Measurements from ENCODE around the gene TNFSF4.
"Not testable (repeated sequence)": the region's sequence is repeated elsewhere in the genome, so short reads cannot be mapped to it uniquely, and the experiment has no call there.

The TNFSF4 gene

GRCh38 chr1:173243300-173243699 is 36.2 kb upstream of the TNFSF4 start:
- no peak for TF ChIP-seq CTCF (IDR thresholded peaks at IDR 0.05; ENCODE audit: insufficient read depth, missing control alignments)
- no peak for FAIRE-seq
- no peak for DNase-seq (ENCODE audit: insufficient read length, low spot score)

GRCh38 chr1:173241528-173242347 is 34.6 kb upstream of the TNFSF4 start:
- FAIRE-seq (no peak), DNase-seq (ENCODE audit: insufficient read length, low spot score) (no peak)

GRCh38 chr1:173240609-173241008 is 33.5 kb upstream of the TNFSF4 start:
- no peak for TF ChIP-seq CTCF (IDR thresholded peaks at IDR 0.05; ENCODE audit: insufficient read depth, missing control alignments)
- DNase-seq (ENCODE audit: insufficient read length, low spot score) (no peak), FAIRE-seq (peak; percentile 48)

More at GRCh38 chr1:173241528-173242347, 34.6 kb upstream of the TNFSF4 start:
- TF ChIP-seq CTCF (IDR thresholded peaks at IDR 0.05; ENCODE audit: insufficient read depth, missing control alignments), result no peak

GRCh38 chr1:173239058-173239457 is 31.9 kb upstream of the TNFSF4 start:
- FAIRE-seq (no peak), DNase-seq (ENCODE audit: insufficient read length, low spot score) (no peak)
- TF ChIP-seq CTCF (IDR thresholded peaks at IDR 0.05; ENCODE audit: insufficient read depth, missing control alignments), result no peak

- no peak for TF ChIP-seq CTCF (IDR thresholded peaks at IDR 0.05; ENCODE audit: insufficient read depth, missing control alignments)
- DNase-seq (ENCODE audit: insufficient read length, low spot score) (no peak), FAIRE-seq (no peak)
Observed at GRCh38 chr1:173234899-173235298, 27.8 kb upstream of the TNFSF4 start.

GRCh38 chr1:173234434-173234833 is 27.3 kb upstream of the TNFSF4 start:
- not testable (repeated sequence) for DNase-seq (ENCODE audit: insufficient read length, low spot score); FAIRE-seq

GRCh38 chr1:173229031-173229430 is 21.9 kb upstream of the TNFSF4 start:
- not testable (repeated sequence) for DNase-seq (ENCODE audit: insufficient read length, low spot score); FAIRE-seq

GRCh38 chr1:173224949-173225348 is 17.8 kb upstream of the TNFSF4 start:
- DNase-seq (ENCODE audit: insufficient read length, low spot score), result no peak
- no peak for TF ChIP-seq CTCF (IDR thresholded peaks at IDR 0.05; ENCODE audit: insufficient read depth, missing control alignments)
- no peak for FAIRE-seq
